Inflammatory macrophage (primary cell): ENCODE results near the gene MYPN.
A peak's percentile ranks its signal among the peaks of the same experiment; 100 is the strongest.
"Not testable (repeated sequence)": the region's sequence is repeated elsewhere in the genome, so short reads cannot be mapped to it uniquely, and the experiment has no call there.

ENCODE experiments used
- DNase-seq, 2 donors: peaks; one replicate each; pipeline ENCODE4 v3.0.0-alpha.2; 2020 to 2022

Gene MYPN

DNA sequence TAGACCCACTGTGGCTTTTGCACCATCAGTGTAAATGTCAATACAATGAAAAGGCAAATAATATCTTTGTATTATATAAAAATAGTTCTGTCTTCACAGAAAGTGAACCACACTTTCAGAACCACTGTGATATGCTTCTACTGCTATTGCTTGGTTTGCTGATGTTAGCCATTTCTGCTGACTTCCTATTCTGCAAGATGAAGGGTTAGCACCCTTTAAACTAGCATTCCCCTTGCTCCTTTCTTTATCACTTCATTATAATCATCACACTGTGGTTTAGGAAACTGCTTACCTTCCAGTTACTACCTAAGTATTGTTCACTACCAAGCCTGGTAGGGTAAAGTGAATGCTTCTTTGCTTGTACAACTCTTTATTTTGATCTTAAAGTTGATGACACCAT lies 29.2 kb downstream of the MYPN start:
- DNase-seq = no peak

DNA sequence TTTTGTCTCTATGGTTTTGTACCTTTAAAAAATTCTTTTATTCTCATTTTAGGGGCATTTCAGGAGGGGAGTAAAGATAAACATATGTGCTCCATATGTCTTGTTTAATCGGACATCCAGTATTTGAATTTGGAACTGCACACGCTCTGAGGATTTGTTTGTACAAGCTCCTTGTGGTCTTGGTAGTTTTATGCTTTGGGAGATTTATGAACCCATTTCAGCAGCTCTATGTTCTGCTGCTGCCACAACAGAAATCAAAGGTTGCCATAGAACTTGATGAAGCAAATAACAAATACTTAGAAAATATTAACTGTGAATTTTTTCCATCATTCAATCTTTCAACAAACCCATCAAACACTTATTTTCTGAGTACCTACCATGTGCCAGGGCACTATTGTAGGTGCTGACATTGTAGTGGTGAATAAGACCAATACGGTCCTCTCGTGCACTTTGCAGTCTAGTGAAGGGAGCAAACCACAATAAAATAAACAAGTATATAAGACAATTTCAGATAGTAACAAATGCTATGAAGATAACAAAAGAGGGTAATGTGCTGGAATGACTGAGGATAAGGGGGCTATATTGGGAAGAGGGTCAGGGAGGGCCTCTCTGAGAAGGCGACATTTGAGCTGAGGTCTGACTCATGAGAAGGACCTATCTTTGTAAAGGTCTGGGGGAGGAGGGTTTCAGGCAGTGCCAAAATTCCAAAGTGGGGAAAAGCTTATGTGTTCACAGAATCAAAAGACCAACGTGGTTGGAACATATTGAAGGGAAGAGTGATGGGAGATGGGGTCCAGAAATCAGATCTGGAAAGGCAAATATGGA lies 30.4 kb downstream of the MYPN start:
- no peak for DNase-seq

DNA sequence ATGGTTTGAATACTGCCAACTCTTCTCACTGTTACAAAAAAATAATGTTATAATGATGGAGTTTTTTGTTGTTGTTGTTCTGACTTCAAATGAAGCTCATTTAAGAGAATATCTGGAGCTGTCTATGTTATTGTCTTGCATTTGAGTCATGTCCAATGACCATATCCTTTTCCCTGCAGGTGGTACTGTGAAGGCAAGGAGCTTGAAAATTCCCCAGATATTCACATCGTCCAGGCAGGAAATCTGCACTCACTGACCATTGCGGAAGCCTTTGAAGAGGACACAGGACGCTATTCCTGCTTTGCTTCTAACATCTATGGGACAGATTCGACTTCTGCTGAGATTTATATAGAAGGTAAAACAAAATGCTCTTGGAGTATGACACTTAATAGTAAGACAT lies 33.5 kb downstream of the MYPN start:
- DNase-seq = no peak

DNA sequence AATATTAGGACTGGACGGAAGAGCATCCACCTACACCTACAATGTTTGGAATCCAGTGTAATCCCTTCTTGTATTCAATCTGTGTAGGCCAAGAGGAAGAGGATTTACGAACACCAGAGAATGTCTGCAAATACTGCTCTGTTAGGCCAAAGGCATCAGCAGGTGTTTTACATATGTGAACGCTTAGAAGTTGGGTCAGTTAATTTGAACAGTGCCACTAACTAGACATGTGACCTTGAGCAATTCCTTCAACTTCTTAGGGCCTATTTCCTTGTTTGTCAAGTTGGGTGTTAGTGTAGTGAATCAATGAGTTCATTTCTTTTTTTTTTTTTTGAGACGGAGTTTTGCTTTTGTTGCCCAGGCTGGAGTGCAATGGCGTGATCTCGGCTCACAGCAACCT lies 35.4 kb downstream of the MYPN start:
- no peak for DNase-seq

DNA sequence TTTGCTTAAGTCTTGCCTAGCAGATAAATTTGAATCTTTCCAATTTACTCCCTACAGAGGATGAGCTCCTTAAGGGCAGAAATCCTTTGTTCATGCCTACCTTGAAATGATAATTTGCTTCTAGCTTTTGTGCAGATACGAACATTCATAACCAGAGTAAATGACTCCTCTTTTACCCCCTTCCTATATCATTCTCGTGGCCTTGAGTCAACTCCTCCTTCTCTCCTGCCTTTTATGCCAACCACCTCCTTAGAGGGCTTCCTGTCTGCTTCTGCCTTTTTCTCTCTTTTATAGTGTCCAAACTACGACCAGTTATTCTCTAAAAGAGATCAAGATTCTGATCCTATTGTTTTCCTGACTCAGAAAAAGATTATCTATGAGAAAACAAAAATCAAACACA lies 36.4 kb downstream of the MYPN start:
- DNase-seq = no peak

DNA sequence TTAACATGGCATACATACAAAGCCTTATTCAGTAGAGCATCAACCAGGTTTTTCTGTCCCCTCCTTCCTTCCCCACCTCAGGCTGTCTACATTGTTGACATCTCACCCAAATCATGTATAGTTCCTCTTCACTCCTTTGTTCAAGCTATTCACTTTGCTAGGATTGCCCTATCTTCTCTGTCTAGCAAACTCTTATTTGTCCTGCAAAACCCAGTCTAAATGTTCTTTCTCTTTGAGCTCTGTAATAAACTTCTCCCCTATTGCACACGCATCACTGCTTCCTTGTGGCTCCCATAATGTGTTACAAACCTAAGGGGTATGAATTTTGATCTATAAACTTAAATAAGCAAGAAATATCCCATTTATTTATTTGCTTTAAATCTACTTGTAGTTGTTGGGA lies 36.8 kb downstream of the MYPN start:
- no peak for DNase-seq

DNA sequence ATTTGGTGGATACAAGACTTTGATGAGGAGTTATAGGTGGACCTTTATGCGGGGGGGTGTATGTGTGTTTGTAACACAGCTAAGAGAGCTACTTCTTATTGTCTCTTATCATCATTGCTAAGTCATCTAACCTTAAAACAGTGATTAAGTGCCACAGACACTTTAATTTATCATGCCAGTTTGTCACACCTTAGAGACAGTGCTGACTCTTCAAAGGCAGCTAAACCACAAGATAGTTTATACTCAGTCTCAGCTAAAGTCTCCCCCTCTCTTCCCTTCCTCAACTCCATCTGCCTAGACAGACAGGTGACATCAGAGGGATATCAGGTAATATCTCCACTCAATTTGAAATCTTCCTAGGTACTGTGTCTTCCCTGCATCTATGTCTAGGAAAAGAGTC lies 42.2 kb downstream of the MYPN start:
- no peak for DNase-seq

DNA sequence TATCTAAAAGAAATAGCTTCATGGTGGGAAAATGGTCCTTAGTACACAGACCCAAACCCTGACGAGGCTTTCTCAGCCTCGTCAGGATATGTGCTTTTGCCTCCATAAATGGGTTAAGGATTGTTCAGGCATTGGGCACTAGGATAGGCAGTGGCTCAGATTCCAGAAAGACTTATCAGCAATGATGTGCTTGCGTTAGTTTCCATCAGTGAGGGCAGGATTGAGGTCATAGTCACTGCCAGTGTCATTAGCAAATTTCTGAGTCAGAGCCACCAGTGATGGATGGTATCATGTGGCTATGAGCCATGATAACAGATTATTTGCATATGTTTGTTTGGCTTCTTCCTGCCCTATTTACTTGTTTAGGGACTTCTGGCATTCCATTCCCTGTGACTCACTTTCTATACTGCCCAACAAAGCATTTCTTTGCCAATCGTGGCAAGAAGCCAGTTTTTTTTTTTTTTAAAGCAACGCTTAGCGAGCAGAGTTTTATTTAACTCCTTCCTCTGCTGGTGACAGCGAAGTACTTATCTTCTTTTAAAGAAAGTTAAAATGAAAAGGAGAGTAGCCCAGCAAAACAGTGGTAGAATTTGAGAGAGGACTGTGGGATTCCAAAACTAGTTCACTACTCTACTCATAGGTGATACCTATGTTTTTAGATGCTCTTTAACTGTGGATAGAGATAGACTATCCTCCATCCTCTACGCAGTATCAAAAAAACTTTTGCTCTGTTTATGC lies 44.4 kb downstream of the MYPN start:
- DNase-seq = peak; percentile 81 to 91

DNA sequence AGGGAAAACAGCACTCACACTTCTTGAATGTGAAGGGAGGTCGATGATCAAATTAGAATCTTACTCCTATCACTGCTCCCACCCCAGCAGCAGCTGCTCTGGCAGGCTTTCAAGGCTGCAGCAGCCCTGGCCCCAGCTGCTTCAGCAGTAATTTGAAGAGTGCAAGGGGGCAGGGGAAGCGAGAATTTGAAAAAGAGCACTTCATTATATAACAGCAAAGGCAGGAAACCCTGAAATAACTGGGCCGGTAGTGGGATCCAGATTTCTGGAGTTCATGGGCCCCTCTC lies 44.9 kb downstream of the MYPN start:
- DNase-seq = no peak

DNA sequence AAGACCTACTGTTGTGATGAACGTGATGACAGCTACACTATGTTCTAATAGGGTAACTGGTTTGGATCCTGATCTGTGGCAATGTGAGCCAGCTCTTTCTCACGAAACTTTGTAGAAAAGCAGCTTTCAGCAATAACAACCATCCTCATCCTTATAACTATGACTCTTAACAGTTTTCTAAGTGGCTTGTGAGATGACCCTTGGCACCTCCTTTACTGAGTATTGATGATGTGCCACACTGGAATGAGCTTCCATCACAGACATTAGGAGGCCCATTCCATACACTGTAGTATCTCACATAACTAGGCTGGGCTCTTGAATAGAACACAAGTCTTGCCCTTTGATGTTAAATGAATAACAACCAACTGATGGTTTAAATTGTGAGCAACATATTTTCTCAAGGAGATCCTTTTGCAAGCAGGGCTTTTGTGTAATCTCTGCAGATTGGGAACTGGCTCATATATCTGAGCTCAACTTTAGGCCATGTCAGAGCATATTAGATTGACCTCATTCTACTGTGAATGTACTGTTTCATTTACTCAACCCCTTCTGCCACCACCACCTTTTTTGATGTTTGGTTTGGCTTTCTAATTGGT lies 46.4 kb downstream of the MYPN start:
- peak in 1 of 2 donors; percentile 2 for DNase-seq

DNA sequence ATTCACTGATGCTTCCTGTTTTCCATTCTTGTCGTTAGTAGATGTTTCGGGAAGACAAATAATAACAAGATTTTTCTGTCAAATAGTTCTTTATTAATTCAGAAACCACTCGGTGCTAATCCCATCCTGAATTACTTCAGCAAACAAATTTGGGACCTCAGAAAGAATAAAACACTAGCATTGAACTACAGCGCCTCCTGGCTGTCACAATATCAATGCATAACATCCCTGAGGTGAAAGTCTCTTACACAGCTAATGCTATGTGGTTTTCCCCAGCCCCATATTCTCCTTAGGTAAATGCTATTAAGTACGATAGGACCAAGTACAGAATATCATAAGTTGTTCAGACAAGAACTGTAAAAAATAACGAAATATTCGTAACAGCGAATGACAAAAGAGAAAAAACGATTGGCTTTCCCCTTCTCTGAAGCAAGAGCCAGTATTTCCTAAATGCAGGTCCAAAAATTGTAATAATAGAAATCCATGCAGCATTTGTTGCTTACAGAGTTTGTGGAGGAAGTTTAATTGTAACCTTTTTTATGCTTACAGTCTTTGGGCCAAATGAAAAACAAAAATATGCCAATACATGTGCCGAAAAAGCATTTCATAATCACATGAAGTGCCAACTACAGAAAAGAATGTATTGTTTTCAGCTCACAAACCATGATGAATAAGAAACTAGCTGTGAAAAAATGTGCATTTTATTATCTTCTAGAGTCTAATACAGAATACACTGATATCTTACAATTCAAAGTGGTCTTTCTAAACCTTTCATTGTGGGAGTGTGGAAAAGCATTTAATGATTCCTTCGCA lies 47.3 kb downstream of the MYPN start:
- peak; percentile 64 for DNase-seq

DNA sequence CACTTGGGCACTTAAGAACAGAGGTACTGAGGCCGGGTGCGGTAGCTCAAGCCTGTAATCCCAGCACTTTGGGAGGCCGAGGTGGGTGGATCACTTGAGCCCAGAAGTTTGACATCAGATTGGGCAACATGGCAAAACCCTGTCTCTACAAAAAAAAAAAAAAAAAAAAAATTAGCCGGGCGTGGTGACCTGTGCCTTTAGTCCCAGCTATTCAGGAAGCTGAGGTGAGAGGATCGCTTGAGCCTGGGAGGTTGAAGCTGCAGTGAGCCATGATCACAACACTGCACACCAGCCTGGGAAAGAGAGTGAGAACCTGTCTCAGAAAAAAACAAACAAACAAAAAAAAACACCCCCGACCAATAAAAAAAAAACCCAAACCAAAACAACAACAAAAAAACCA lies 48.2 kb downstream of the MYPN start:
- not testable (repeated sequence) for DNase-seq

DNA sequence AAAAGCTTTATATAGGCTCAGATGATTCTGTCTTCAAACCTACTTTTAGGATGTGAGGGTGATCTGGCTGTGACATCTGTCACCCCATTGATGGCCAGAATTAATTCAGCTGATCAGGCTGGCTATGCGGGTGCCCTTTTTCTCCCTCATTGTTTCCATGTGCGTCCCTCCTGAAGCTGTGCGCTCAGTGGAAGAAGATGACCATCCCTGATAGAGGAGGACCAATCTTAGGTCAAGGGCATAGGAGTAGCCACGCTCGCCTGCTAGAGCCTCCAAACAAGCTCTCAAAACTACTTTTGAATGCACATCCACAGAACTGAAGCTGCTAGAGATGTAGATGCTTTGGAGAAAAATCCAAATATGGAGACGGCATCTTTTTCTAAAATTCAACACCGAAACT lies 48.7 kb downstream of the MYPN start:
- no peak for DNase-seq

DNA sequence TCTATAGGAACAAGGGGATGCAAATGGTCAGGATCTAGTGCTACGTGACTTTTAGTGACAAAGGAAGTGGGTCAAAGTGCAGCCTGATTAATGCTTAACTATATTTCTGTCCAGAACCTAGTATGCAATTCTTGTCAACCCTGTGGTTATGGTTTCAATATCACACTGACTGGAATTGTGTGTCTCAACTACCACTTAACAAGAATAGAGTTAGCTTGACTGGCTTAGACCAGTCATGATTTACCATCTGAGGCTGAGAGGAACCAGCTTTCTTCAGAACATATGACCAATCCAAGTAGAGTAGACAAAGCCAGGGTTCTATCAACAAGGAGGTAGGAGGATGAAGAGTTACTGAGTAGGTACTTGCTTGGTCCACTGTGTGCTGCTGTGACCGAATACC lies 54.4 kb downstream of the MYPN start:
- no peak for DNase-seq

DNA sequence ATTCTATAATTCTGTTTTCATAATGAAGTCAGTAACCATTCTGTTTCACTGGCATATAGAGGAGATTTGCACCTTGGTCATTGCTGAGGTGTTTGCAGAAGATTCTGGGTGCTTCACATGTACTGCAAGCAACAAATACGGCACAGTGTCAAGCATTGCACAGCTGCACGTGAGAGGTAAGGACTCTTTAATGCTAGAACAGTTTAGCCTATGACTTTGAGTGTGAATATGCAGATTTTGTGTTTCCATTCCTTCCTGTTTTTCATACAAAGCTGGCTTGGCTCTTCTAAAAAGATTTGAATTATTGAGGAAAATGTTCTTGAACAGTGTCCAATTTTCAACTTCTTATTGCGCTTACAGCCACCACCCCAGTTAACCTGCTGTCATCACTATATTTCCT lies 56.4 kb downstream of the MYPN start:
- no peak for DNase-seq

DNA sequence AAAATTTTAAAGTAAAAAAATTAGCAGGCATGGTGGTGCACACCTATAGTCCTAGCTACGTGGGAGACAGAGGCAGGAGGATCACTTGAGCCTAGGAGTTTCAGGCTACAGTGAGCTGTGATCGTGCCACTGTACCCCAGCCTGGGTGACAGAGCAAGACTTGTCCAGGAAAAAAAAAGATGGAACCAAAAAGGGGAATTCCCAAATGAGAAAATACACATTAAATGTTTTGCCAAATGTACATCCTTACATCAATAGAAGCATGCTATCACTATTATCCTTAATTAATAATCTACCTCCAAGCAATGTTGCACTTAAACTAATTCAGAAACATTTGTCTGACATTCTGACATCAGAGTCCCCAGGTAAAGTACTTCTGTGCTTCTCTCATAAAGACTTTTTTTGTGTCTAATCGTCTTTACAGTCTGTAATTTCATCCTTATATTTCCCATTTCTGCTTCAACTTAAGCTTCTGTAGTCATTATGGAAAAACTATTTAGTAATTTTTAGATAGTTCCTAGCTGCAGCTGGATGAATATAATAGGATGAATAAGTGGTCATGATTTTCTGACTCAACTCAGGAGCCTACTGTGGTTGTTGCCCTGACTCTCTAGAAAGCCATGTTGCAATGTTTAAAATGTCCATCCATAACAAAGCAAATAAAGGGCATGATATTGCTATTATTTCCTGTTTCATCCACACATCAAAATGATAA lies 57.7 kb downstream of the MYPN start:
- peak in 1 of 2 donors; percentile 13 for DNase-seq

DNA sequence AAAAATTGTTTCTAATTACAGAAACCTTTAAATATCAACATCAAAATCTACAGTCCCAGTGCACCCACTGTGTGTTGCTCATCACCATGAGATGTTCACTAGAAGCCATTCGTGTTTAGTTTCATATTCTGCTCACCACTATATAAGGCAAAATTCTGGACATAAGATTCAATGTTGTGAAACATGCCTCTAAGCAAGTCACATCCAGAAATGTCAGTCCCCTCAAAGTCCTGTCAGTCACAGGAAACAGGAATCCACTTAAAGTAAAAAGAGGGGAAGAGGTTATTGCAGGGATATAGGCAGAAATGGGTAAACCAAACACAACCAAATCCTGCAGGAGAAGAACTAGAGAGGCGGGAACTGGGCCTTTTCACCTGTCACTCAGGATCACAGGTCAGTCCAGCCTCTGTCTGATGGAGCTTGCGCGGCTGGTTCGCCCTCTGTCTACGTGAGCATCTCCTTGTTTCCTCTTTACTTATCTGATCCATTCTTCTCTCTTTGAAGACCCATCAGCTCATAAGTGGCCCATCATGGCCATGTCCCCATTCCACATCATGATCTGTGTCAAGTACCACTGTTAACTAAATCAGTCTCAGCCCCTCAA lies 58.4 kb downstream of the MYPN start:
- DNase-seq = peak in 1 of 2 donors; percentile 19

DNA sequence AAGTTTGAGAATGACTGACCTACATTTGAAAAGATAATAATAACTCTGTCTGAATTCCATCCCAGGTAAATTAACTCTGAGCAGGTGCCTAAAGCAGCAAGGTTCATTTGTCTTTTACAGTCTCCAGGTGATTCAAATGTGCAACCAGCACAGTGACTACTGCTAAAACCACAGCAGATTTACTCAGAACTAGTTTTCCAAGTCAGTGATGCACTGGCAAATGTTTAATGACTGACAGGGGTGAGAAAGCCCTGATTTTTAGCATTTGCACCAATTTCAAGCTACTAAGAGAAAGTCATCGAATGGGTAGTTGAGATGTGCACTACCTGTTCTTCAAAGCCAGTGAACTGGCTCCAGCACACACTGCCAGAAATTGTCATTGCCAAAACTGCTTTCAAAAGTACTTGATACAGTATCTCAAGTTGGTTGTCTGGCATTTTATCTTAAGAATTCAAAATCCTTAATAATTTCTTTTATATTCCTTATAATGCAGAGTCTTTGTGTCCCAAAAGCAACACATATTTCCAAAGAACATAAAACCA lies 62.3 kb downstream of the MYPN start:
- no peak for DNase-seq

DNA sequence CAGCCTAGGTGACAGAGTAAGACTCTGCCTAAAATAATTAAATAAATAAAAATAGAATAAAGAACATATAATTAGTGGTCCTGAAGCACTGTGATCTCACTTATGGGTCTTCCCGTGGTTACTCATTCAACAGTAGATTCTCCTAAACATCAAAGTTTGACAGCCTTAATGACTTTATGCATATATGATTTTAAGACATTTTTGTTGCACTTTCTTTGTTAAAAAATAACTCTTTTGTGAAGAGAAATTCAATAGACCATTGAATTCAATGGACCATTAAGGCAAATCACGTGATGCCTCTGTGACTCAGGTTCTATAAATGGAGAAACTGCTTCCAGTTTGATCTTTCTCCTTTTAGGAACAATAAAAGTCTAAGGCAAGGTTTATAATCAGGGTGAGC lies 63.0 kb downstream of the MYPN start:
- no peak for DNase-seq

DNA sequence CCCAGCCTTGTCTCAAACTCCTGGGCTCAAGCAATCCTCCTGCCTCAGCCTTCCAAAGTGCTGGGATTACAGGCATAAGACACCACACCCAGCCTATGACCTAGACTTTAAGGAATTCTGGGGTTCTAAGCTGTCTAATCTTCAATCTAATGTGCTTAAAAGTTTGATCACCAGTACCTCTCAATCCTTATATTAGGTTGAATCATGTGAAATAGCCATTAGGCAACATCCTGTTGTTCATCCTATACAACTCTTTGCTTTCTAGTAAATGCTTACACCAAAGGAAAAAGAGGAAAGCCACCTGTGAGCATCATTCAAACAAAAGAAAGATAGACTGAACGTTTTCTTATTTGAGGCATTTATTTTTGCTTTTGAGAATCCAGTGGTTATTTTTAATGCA lies 66.7 kb downstream of the MYPN start:
- no peak for DNase-seq

DNA sequence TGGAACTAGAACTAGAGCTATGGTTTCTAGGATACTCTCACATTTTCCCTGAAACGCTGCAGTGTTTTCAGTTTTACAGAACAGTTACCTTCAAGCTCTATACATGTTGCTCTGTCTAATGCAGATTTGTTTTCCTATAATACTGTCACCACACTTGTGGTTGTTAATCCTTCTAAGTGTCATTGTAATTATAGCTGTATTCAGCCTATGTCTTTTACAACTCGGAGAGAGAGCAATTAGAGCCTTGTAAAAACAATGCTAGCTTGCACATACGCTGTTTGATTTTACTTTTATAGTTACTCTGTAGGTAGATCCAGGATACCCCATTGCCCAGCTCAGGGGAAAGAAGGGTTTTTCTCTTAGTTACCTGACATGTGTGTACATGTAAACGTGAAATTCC lies 67.5 kb downstream of the MYPN start:
- no peak for DNase-seq

DNA sequence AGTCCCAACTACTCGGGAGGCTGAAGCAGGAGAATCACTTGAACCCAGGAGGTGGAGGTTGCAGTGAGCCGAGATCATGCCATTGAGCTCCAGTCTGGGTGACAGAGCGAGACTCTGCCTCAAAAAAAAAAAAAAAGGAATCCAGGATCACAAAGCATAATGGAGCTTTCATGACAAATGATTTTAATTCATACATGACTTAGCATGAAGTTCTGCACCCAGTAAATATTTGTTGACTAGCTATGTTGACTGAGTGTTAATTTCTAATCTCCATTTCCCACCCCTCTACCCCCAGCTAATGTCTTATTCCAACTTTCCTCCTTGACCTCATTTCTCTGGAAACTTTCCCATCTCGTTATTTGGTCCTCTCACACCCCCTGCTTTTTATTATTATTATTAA lies 69.3 kb downstream of the MYPN start:
- DNase-seq = no peak
